ENCODE results near the gene OR8B3. TPM values are rescaled to one million over a fixed set of nuclear protein-coding genes. Genes with fewer than 3 reads are reported as not detected.

The OR8B3 gene
- total and polyA plus RNA-seq, 2 donors (not counting 3 experiments of a cell fraction or from before 2014, with no cell fraction given) = not detected

Other genes starting within 250 kb of the OR8B3 start
- gene OR10D3, start 215.7 kb downstream of the OR8B3 start, total RNA-seq = not detected in 2 replicates
- not detected in 2 replicates for gene OR10D3, start 215.7 kb downstream of the OR8B3 start, polyA plus RNA-seq
- gene OR8G1, start 157.9 kb downstream of the OR8B3 start, total RNA-seq = not detected in 2 replicates
- not detected in 2 replicates for gene OR8G1, start 157.9 kb downstream of the OR8B3 start, polyA plus RNA-seq
- gene OR8G5, start 142.6 kb downstream of the OR8B3 start, total RNA-seq = not detected in 2 replicates
- gene OR8G5, start 142.6 kb downstream of the OR8B3 start, polyA plus RNA-seq = not detected in 2 replicates
- gene OR8D1, start 85.1 kb downstream of the OR8B3 start, total RNA-seq = not detected in 2 replicates
- gene OR8D1, start 85.1 kb downstream of the OR8B3 start, polyA plus RNA-seq = not detected in 2 replicates
- gene OR8D2, start 78.8 kb downstream of the OR8B3 start, total RNA-seq = not detected in 2 replicates
- gene OR8D2, start 78.8 kb downstream of the OR8B3 start, polyA plus RNA-seq = not detected in 2 replicates
- not detected in 2 replicates for gene OR8B2, start 14.5 kb downstream of the OR8B3 start, total RNA-seq
- not detected in 2 replicates for gene OR8B2, start 14.5 kb downstream of the OR8B3 start, polyA plus RNA-seq
- not detected in 2 replicates for gene OR8B4, start 25.8 kb upstream of the OR8B3 start, total RNA-seq
- gene OR8B4, start 25.8 kb upstream of the OR8B3 start, polyA plus RNA-seq = not detected in 2 replicates
- gene OR8B8, start 46.7 kb upstream of the OR8B3 start, total RNA-seq = not detected in 2 replicates
- not detected in 2 replicates for gene OR8B8, start 46.7 kb upstream of the OR8B3 start, polyA plus RNA-seq
- gene OR8B12, start 144.6 kb upstream of the OR8B3 start, total RNA-seq = not detected in 2 replicates
- gene OR8B12, start 144.6 kb upstream of the OR8B3 start, polyA plus RNA-seq = not detected in 2 replicates
- not detected in 2 replicates for gene OR8A1, start 171.0 kb upstream of the OR8B3 start, total RNA-seq
- not detected in 2 replicates for gene OR8A1, start 171.0 kb upstream of the OR8B3 start, polyA plus RNA-seq
- not detected in 2 replicates for gene PANX3, start 212.4 kb upstream of the OR8B3 start, total RNA-seq
- gene PANX3, start 212.4 kb upstream of the OR8B3 start, polyA plus RNA-seq = not detected in 2 replicates
- 29.6 and 34.4 TPM in 2 replicates for gene TBRG1, start 223.8 kb upstream of the OR8B3 start, total RNA-seq
- 22.4 and 24.3 TPM in 2 replicates for gene TBRG1, start 223.8 kb upstream of the OR8B3 start, polyA plus RNA-seq

All from endothelial cell of umbilical vein (primary cell).